GM12872 (cell line): ENCODE measurements around the gene MTHFS.

ENCODE experiments used
- TF ChIP-seq, protein P1 (sequence below): IDR thresholded peaks from 3 replicates; pipeline ENCODE4 v1.5.1; 2011; ENCODE audit warnings: low read depth, mild to moderate bottlenecking, low read length, moderate library complexity; ENCODE audit not compliant: insufficient read depth

MTHFS gene

GRCh38 chr15:79816571-79816970 lies 80.2 kb downstream of the MTHFS start:
- TF ChIP-seq, protein P1, sequence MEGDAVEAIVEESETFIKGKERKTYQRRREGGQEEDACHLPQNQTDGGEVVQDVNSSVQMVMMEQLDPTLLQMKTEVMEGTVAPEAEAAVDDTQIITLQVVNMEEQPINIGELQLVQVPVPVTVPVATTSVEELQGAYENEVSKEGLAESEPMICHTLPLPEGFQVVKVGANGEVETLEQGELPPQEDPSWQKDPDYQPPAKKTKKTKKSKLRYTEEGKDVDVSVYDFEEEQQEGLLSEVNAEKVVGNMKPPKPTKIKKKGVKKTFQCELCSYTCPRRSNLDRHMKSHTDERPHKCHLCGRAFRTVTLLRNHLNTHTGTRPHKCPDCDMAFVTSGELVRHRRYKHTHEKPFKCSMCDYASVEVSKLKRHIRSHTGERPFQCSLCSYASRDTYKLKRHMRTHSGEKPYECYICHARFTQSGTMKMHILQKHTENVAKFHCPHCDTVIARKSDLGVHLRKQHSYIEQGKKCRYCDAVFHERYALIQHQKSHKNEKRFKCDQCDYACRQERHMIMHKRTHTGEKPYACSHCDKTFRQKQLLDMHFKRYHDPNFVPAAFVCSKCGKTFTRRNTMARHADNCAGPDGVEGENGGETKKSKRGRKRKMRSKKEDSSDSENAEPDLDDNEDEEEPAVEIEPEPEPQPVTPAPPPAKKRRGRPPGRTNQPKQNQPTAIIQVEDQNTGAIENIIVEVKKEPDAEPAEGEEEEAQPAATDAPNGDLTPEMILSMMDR = no peak

DNA sequence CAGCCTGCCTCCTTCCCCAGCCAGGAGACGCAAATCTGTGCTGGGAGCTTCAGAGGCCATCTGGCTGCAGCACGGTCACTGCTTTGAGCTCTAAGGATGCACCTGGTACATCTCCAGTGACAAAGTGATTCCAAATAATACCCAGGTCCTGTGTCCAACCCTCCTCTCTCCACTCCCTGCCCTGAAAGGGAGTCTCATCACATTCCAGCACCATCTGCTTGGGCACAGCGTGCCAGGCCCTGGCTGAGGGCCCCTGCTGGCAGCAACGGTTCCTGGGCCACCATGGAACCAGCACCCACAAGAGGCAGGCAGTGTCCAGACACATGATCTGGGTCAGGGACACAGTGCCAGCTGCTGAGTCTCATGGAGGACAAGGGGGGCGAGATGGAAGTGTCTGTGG lies 81.3 kb downstream of the MTHFS start:
- TF ChIP-seq, protein P1 = no peak

DNA sequence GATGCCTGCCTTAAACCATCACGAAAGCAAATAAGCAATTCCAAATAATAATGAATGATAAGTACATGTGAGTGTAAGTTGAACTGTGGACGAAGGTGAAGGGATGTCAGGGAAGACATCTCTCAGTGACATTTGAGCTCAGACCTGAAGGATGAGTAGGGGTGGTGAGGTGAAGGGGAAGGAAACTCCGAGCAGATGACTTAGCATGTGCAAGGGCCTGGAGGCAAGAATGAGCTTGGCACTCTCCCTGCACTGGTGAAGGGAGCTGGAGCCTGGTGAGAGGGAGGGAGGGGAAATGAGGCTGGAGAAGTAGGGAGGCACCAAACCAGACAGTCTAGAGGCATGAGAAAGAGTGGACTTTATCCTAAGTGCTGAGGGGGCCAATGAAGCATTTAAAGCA lies 84.3 kb downstream of the MTHFS start:
- TF ChIP-seq, protein P1 = no peak

DNA sequence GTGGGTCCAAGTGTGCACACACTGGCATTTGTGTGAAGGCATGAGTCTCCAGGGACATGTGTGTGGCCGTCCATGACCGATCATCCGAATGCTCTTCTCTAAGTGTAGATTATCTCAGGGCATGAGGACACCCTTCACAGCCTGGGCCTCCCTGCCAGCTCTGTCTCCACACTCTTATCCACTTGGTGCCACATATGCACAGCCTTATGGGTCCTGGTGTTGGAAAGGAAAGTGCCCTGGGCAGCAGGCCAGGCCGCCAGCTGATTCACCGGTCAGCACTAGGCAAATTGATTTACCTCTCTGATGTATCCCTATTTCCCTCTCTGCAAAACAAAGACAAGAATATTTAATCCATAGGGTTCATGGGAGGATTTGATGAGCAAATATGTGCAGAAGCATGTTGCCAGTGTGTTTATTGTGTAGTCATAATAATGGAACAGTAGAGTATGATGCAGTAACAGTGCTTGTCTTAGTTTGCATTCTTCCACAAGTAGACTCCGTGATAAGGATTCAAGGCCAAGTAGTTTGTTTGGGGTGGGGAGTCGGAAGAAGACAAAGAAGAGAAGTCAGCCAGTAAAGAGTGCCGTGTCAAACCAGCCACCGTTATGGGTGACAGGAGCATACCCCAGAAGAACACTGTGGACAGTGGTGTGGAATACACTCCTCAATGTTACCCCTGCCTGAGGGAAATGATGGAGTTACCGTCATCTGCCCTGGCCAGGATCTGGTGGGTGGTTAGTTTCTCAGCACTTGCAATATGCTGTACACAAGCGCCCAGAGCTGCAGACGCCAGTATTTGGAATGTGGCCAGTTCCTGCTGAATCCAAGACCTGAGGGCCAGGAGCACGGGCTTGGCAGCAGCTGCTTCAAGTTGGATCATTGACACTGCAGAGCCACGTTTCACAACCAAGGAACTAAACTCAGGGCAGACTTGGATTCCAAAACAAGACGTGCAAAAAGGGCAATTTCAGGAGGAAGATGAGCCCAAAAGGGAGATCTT lies 85.1 kb downstream of the MTHFS start:
- TF ChIP-seq, protein P1 = no peak

DNA sequence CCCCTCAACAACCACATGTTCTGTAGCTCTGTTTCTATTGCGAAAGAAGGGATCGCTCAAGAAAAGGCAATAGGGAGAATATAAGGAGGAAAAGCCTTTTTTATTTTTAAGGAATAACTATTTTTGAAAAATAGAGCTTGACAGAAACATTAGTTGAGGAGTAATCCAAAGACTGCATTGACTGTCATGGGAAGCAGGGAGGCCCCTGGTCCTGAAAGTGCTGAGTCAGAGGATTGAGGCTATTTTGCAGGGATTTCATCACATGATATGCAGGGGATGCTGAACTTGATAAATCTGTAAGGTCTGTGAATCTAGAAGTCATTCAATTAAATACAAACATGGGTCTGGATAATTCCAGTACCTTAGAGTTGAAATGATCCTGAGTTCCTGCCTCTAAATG lies 92.0 kb downstream of the MTHFS start:
- TF ChIP-seq, protein P1 = no peak

DNA sequence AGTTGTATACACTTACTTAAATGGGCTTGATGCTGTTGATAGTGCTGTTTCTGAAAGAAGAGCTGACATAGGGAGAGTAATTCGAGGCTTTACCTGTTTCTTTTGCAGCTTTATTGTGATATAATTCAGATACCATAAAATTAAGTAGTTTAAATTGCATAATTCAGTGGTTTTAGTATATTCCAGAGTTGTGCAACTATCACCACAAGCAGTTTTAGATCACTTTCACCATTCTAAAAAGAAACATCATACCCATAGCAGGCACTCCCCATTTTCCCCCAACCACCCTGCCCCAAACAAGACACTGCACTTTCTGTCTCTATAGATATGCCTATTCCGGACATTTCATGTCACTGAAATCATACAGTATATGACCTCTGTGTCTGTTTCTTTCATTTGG lies 98.5 kb downstream of the MTHFS start:
- TF ChIP-seq, protein P1 = no peak
